ENCODE results near the gene CRX. TPM values are rescaled to one million over a fixed set of nuclear protein-coding genes. Genes with fewer than 3 reads are reported as not detected.

The CRX gene
- total and polyA plus RNA-seq, 2 donors (not counting 1 experiment from before 2014, with no cell fraction given): not detected

DNA sequence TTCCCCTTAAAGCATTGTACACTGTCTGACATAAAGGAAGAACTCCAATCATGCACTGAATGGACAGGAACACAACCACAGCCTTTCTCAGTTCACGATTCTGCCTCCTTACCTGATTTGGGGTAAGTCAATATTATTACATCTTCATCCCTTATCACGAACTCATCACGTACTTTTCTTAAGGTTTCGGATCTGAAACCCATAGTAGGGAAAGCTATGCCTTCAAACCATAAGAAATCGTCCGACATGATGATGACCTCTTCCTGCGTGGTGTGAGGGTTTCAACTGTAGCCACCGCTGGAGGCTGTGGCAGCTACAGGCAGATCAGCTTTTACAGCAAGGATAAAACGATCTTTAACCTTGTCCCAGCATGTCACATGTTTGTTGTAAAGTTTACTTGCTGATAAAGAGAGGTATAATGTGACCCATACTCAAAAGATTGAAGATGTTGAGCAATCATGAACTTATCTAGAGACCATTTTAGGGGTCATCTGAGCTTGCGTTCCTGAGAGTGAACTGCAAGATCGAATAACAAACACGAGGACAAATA is 64.3 kb downstream of the CRX start, which contains the start of gene SULT2A1:
Gene SULT2A1 (minus strand): TSS at position 306 of the 550 bp plus-strand sequence. CDS start 58 bp downstream, at position 248.
- Histone ChIP-seq H3K79me2 (ENCODE audit: control insufficient read depth, insufficient read depth, low read length) (no peaks in the 10 kb centered on the region), H3K9ac (ENCODE audit: insufficient read depth, low read length) (no peak within 1 kb of the TSS), H3K27me3 (ENCODE audit: control insufficient read depth, insufficient read depth, low read length) (no peaks in the 10 kb centered on the region), H3K9me3 (ENCODE audit: control insufficient read depth, insufficient read depth, low read depth, low read length) (no peaks in the 10 kb centered on the region), H3K4me2 (ENCODE audit: extremely low read depth, insufficient read depth, low read length) (no peak within 1 kb of the TSS), H4K20me1 (ENCODE audit: control insufficient read depth, extremely low read depth, insufficient read depth, low read length) (no peaks in the 10 kb centered on the region), H2AFZ (ENCODE audit: low read length) (no peak within 1 kb of the TSS), H3K4me1 (ENCODE audit: control insufficient read depth, extremely low read depth, insufficient read depth, low read length) (no peaks in the 10 kb centered on the region), H3K4me3 (replicated peaks in 1 of 4; ENCODE audit: control extremely low read depth in 1 of 4, insufficient read depth in 1 of 4, low read depth in 3 of 4, low read length in 4 of 4) (no peak within 1 kb of the TSS), H3K36me3 (ENCODE audit: control insufficient read depth, insufficient read depth, low read length) (no peaks in the 10 kb centered on the region), H3K27ac (ENCODE audit: insufficient read depth, low read length) (no peak within 1 kb of the TSS)
- no peak for DNase-seq (ENCODE audit: low read depth in 2 of 2)
- no peak for TF ChIP-seq EZH2 (IDR thresholded peaks at IDR 0.05; ENCODE audit: low read length, missing control alignments)
- TF ChIP-seq, protein P1, sequence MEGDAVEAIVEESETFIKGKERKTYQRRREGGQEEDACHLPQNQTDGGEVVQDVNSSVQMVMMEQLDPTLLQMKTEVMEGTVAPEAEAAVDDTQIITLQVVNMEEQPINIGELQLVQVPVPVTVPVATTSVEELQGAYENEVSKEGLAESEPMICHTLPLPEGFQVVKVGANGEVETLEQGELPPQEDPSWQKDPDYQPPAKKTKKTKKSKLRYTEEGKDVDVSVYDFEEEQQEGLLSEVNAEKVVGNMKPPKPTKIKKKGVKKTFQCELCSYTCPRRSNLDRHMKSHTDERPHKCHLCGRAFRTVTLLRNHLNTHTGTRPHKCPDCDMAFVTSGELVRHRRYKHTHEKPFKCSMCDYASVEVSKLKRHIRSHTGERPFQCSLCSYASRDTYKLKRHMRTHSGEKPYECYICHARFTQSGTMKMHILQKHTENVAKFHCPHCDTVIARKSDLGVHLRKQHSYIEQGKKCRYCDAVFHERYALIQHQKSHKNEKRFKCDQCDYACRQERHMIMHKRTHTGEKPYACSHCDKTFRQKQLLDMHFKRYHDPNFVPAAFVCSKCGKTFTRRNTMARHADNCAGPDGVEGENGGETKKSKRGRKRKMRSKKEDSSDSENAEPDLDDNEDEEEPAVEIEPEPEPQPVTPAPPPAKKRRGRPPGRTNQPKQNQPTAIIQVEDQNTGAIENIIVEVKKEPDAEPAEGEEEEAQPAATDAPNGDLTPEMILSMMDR (conservative IDR thresholded peaks at IDR 0.05 in 1 of 2, IDR thresholded peaks at IDR 0.05 in 1 of 2; ENCODE audit: low read depth in 1 of 2, low read length in 2 of 2): no peak

DNA sequence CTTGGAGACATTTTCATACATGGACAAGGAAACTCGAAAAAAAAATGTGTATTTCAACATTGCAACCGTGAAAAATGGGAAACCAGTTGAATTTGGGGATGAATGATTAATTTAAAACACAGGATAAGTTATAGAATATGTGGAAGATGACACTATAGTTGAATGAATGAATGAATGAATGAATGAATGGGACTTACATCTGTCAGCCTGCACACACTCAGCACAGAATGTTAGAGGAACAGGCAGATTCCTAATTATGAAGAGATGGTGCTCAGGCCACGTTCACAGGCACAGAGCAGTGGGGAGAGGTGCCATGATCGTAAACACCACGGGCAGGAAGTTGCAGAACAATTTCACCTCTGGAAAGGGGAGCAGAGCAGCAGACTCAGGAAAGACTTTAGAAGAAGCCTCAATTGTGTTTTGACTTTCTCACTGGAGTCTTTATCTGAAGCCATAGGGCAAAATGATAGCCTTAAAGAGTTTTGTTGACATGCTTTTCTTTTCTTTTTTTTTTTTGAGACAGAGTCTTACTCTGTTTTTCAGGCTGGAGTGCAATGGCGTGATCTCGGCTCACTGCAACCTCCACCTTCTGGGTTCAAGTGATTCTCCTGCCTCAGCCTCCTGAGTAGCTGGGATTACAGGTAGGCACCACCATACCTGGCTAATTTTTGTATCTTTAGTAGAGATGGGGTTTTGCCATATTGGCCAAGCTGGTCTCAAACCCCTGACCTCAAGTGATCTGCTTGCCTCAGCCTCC is 69.3 kb downstream of the CRX start:
- no peak for DNase-seq (ENCODE audit: low read depth in 2 of 2)
- Histone ChIP-seq H3K79me2 (ENCODE audit: control insufficient read depth, insufficient read depth, low read length) (no peaks in the 10 kb centered on the region), H3K27me3 (ENCODE audit: control insufficient read depth, insufficient read depth, low read length) (no peaks in the 10 kb centered on the region), H2AFZ (ENCODE audit: low read length) (no peak overlapping the region), H3K4me2 (ENCODE audit: extremely low read depth, insufficient read depth, low read length) (no peak overlapping the region), H3K4me1 (ENCODE audit: control insufficient read depth, extremely low read depth, insufficient read depth, low read length) (no peaks in the 10 kb centered on the region), H3K4me3 (replicated peaks in 1 of 4; ENCODE audit: control extremely low read depth in 1 of 4, insufficient read depth in 1 of 4, low read depth in 3 of 4, low read length in 4 of 4) (no peak overlapping the region), H3K27ac (ENCODE audit: insufficient read depth, low read length) (no peak overlapping the region), H3K9ac (ENCODE audit: insufficient read depth, low read length) (no peak overlapping the region), H4K20me1 (ENCODE audit: control insufficient read depth, extremely low read depth, insufficient read depth, low read length) (no peaks in the 10 kb centered on the region), H3K36me3 (ENCODE audit: control insufficient read depth, insufficient read depth, low read length) (no peaks in the 10 kb centered on the region), H3K9me3 (ENCODE audit: control insufficient read depth, insufficient read depth, low read depth, low read length) (no peaks in the 10 kb centered on the region)
- TF ChIP-seq, protein P1 (conservative IDR thresholded peaks at IDR 0.05 in 1 of 2, IDR thresholded peaks at IDR 0.05 in 1 of 2; ENCODE audit: low read depth in 1 of 2, low read length in 2 of 2): no peak
- no peak for TF ChIP-seq EZH2 (IDR thresholded peaks at IDR 0.05; ENCODE audit: low read length, missing control alignments)

DNA sequence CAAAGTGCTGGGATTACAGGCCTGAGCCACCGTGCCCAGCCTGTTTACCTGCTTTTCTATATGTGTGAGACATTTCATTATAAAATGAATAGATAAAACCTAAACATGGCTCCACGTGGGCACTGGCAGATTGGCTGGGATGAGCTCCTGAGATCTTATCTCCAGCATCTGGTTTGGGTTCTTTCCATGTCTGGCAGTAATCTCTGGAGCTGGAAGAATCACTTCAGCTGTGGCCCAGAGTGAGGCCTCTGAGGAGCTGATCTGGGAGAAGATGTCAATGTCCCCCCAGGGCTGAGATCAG is 69.8 kb downstream of the CRX start:
- Histone ChIP-seq H3K27me3 (ENCODE audit: control insufficient read depth, insufficient read depth, low read length) (no peaks in the 10 kb centered on the region), H3K27ac (ENCODE audit: insufficient read depth, low read length) (no peak overlapping the region), H3K36me3 (ENCODE audit: control insufficient read depth, insufficient read depth, low read length) (no peaks in the 10 kb centered on the region), H3K4me3 (replicated peaks in 1 of 4; ENCODE audit: control extremely low read depth in 1 of 4, insufficient read depth in 1 of 4, low read depth in 3 of 4, low read length in 4 of 4) (no peak overlapping the region), H3K79me2 (ENCODE audit: control insufficient read depth, insufficient read depth, low read length) (no peaks in the 10 kb centered on the region), H2AFZ (ENCODE audit: low read length) (no peak overlapping the region), H4K20me1 (ENCODE audit: control insufficient read depth, extremely low read depth, insufficient read depth, low read length) (no peaks in the 10 kb centered on the region), H3K9me3 (ENCODE audit: control insufficient read depth, insufficient read depth, low read depth, low read length) (no peaks in the 10 kb centered on the region), H3K9ac (ENCODE audit: insufficient read depth, low read length) (no peak overlapping the region), H3K4me1 (ENCODE audit: control insufficient read depth, extremely low read depth, insufficient read depth, low read length) (no peaks in the 10 kb centered on the region), H3K4me2 (ENCODE audit: extremely low read depth, insufficient read depth, low read length) (no peak overlapping the region)
- TF ChIP-seq EZH2 (IDR thresholded peaks at IDR 0.05; ENCODE audit: low read length, missing control alignments): no peak
- TF ChIP-seq, protein P1 (conservative IDR thresholded peaks at IDR 0.05 in 1 of 2, IDR thresholded peaks at IDR 0.05 in 1 of 2; ENCODE audit: low read depth in 1 of 2, low read length in 2 of 2): no peak
- DNase-seq (ENCODE audit: low read depth in 2 of 2): no peak
